HG03521 (cell line): ENCODE measurements around the gene STARD7.
A peak's percentile ranks its signal among the peaks of the same experiment; 100 is the strongest.
"Not testable (repeated sequence)": the region's sequence is repeated elsewhere in the genome, so short reads cannot be mapped to it uniquely, and the experiment has no call there.

ENCODE experiments used
- ATAC-seq: cut with Tn5 transposase; IDR thresholded peaks from one replicate; pipeline ENCODE4 v1.9.1; 2021; ENCODE audit warnings: mild to moderate bottlenecking, moderate library complexity; ENCODE audit not compliant: unreplicated experiment

Gene STARD7

GRCh38 chr2:96236882-96237281, 28.3 kb upstream of the STARD7 start:
- ATAC-seq, result no peak

- ATAC-seq, result peak; percentile 71
These were observed 25.3 kb upstream of the STARD7 start for GRCh38 chr2:96233880-96234316.

GRCh38 chr2:96233436-96233835, 24.8 kb upstream of the STARD7 start:
- no peak for ATAC-seq

- ATAC-seq, result no peak
These were observed 22.7 kb upstream of the STARD7 start for GRCh38 chr2:96231316-96231715.

- peak; percentile 67 for ATAC-seq
These were observed 16.4 kb upstream of the STARD7 start for GRCh38 chr2:96225016-96225533.

GRCh38 chr2:96221106-96221505, 12.5 kb upstream of the STARD7 start:
- ATAC-seq, result not testable (repeated sequence)

GRCh38 chr2:96219959-96220358, 11.3 kb upstream of the STARD7 start:
- not testable (repeated sequence) for ATAC-seq

GRCh38 chr2:96218508-96219131, 10.0 kb upstream of the STARD7 start:
- no peak for ATAC-seq

GRCh38 chr2:96214554-96214953, 5.9 kb upstream of the STARD7 start:
- ATAC-seq, result no peak

GRCh38 chr2:96213379-96213778, 4.8 kb upstream of the STARD7 start:
- ATAC-seq, result no peak

GRCh38 chr2:96212339-96212738, 3.7 kb upstream of the STARD7 start:
- no peak for ATAC-seq

GRCh38 chr2:96209729-96210085, 1.1 kb upstream of the STARD7 start:
- no peak for ATAC-seq

- no peak for ATAC-seq
These were observed 543 bp upstream of the STARD7 start for GRCh38 chr2:96209011-96209728.

GRCh38 chr2:96207774-96208142, 869 bp downstream of the STARD7 start:
- ATAC-seq, result peak; percentile 1

GRCh38 chr2:96207073-96207773, 1.4 kb downstream of the STARD7 start:
- no peak for ATAC-seq

GRCh38 chr2:96205888-96206287, 2.7 kb downstream of the STARD7 start:
- no peak for ATAC-seq

- no peak for ATAC-seq
These were observed 3.6 kb downstream of the STARD7 start for GRCh38 chr2:96204836-96205624.

- ATAC-seq, result no peak
These were observed 5.2 kb downstream of the STARD7 start for GRCh38 chr2:96203130-96204028.

GRCh38 chr2:96202152-96202854, 6.3 kb downstream of the STARD7 start:
- ATAC-seq, result no peak
